Measurements from ENCODE around the gene GNRH2.

DNA sequence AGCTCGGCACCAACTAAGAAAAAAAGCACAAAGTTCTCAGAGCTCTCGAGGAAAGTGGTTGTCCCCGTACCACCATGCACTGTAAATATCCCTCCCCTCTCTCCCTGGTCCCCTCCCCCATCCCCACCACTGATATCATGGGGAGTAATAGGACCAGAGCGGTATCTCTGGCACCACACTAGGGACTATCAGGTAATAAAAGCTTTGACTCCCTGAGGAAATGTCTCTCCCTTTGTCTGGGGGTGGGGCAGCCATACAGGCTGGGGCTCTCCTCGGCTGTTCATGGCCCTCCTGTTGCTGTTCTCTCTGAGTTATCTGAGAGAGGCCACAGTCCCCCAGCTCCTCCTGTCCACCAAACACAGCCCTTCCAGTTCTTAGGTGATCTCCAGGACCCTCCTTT is 5.0 kb upstream of the GNRH2 start:
- TF ChIP-seq CTCF (IDR thresholded peaks at IDR 0.05; ENCODE audit: extremely low read depth in 1 of 2, insufficient read depth in 1 of 2, low read depth in 1 of 2, low read length in 2 of 2) (no peak), POLR2A (IDR thresholded peaks at IDR 0.05; ENCODE audit: low read depth, low read length) (no peak), POLR2AphosphoS5 (IDR thresholded peaks at IDR 0.05; ENCODE audit: insufficient read depth, low read depth, low read length) (no peak), EZH2 (IDR thresholded peaks at IDR 0.05; ENCODE audit: borderline replicate concordance, low read depth, low read length, severe bottlenecking) (no peak), MYC (IDR thresholded peaks at IDR 0.05; ENCODE audit: low read depth, low read length) (no peak), GATA2 (IDR thresholded peaks at IDR 0.05; ENCODE audit: insufficient read depth, insufficient read length, low read depth, low read length) (no peak)
- TF ChIP-seq, protein P1, sequence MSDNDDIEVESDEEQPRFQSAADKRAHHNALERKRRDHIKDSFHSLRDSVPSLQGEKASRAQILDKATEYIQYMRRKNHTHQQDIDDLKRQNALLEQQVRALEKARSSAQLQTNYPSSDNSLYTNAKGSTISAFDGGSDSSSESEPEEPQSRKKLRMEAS (IDR thresholded peaks at IDR 0.05; ENCODE audit: insufficient read depth, insufficient read length): no peak
